Right cardiac atrium (tissue), 5 donors: ENCODE results near the gene C16orf96. TPM values are rescaled to one million over a fixed set of nuclear protein-coding genes. Genes with fewer than 3 reads are reported as not detected.

Experiments
- polyA plus RNA-seq: library from polyadenylated mRNA; stranded (reverse); fragments of 200-250 nt; gene quantifications from one replicate; pipeline ENCODE4 v1.2.3, GENCODE V29; 2013
- total RNA-seq, 4 donors: library from RNA; stranded (reverse); fragmentation: NEBNext Ultra II Directional; extraction: Animal tissue kit (Norgen Biotek cat#: 25700); gene quantifications; one replicate each; pipeline ENCODE4 v1.2.1, GENCODE V29; 2021
- donor health status: healthy with polysubstance abuse.
- donor health status: DM: no; HTN: yes; CAD: no.
- donor health status: DM: no; HTN: no; CAD: no.
- donor health status: DM: no; HTN: yes; CAD: no; lungs with severe emphysema.
- donor health status: DM: yes; HTN: yes; CAD: no.

Gene C16orf96
- total and polyA plus RNA-seq, 5 donors: 0.02 to 0.09 (median 0.08) TPM; not detected in 1

Other genes starting within 250 kb of the C16orf96 start
- gene GLIS2, start 240.3 kb upstream of the C16orf96 start, total RNA-seq: 10 to 100 TPM; 20.0 to 34.6 (median 33.1) TPM
- gene GLIS2, start 240.3 kb upstream of the C16orf96 start, polyA plus RNA-seq: 15.2 TPM
- gene PAM16, start 205.0 kb upstream of the C16orf96 start, total RNA-seq: 10 to 100 TPM; 57.6 to 61.9 (median 59.7) TPM
- gene PAM16, start 205.0 kb upstream of the C16orf96 start, polyA plus RNA-seq: 131 TPM
- gene VASN, start 184.5 kb upstream of the C16orf96 start, total RNA-seq: 10 to 100 TPM; 11.4 to 21.3 (median 13.6) TPM
- gene VASN, start 184.5 kb upstream of the C16orf96 start, polyA plus RNA-seq: 10.7 TPM
- 10 to 100 TPM; 13.4 to 18.1 (median 16.9) TPM for gene CORO7, start 139.7 kb upstream of the C16orf96 start, total RNA-seq
- gene CORO7, start 139.7 kb upstream of the C16orf96 start, polyA plus RNA-seq: 9.0 TPM
- gene DNAJA3, start 130.5 kb upstream of the C16orf96 start, total RNA-seq: 10 to 100 TPM; 40.4 to 54.0 (median 49.8) TPM
- gene DNAJA3, start 130.5 kb upstream of the C16orf96 start, polyA plus RNA-seq: 48.4 TPM
- 10 to 100 TPM; 23.1 to 31.7 (median 27.1) TPM for gene NMRAL1, start 81.7 kb upstream of the C16orf96 start, total RNA-seq
- 26.6 TPM for gene NMRAL1, start 81.7 kb upstream of the C16orf96 start, polyA plus RNA-seq
- gene HMOX2, start 79.9 kb upstream of the C16orf96 start, total RNA-seq: 100 to 1,000 TPM in 1 of 4 donors, 10 to 100 TPM in 3; 89.6 to 104 (median 93.5) TPM
- gene HMOX2, start 79.9 kb upstream of the C16orf96 start, polyA plus RNA-seq: 109 TPM
- gene CDIP1, start 17.6 kb upstream of the C16orf96 start, total RNA-seq: 10 to 100 TPM; 34.2 to 46.8 (median 42.9) TPM
- gene CDIP1, start 17.6 kb upstream of the C16orf96 start, polyA plus RNA-seq: 36.8 TPM
- gene UBALD1, start 58.5 kb downstream of the C16orf96 start, total RNA-seq: 10 to 100 TPM; 22.3 to 28.7 (median 25.7) TPM
- gene UBALD1, start 58.5 kb downstream of the C16orf96 start, polyA plus RNA-seq: 30.1 TPM
- 10 to 100 TPM; 37.0 to 49.9 (median 41.2) TPM for gene MGRN1, start 68.5 kb downstream of the C16orf96 start, total RNA-seq
- 22.0 TPM for gene MGRN1, start 68.5 kb downstream of the C16orf96 start, polyA plus RNA-seq
- 10 to 100 TPM; 30.5 to 55.2 (median 42.5) TPM for gene NUDT16L1, start 137.2 kb downstream of the C16orf96 start, total RNA-seq
- 62.3 TPM for gene NUDT16L1, start 137.2 kb downstream of the C16orf96 start, polyA plus RNA-seq
- gene ANKS3, start 177.9 kb downstream of the C16orf96 start, total RNA-seq: 10 to 100 TPM in 3 of 4 donors, 1 to 10 TPM in 1; 8.9 to 13.5 (median 11.4) TPM
- 11.0 TPM for gene ANKS3, start 177.9 kb downstream of the C16orf96 start, polyA plus RNA-seq
- under 1 TPM in 3 of 4 donors, not detected in 1; 0.28 to 0.49 (median 0.38) TPM for gene DNAAF8, start 178.2 kb downstream of the C16orf96 start, total RNA-seq
- gene DNAAF8, start 178.2 kb downstream of the C16orf96 start, polyA plus RNA-seq: 1.3 TPM
- 10 to 100 TPM in 1 of 4 donors, 1 to 10 TPM in 3; 6.8 to 10.7 (median 8.6) TPM for gene ZNF500, start 210.8 kb downstream of the C16orf96 start, total RNA-seq
- 7.2 TPM for gene ZNF500, start 210.8 kb downstream of the C16orf96 start, polyA plus RNA-seq
- under 1 TPM in 1 of 4 donors, not detected in 3; 0.64 TPM for gene SEPTIN12, start 232.0 kb downstream of the C16orf96 start, total RNA-seq
- not detected for gene SEPTIN12, start 232.0 kb downstream of the C16orf96 start, polyA plus RNA-seq
- not detected for gene SMIM22, start 239.0 kb downstream of the C16orf96 start, total RNA-seq
- gene SMIM22, start 239.0 kb downstream of the C16orf96 start, polyA plus RNA-seq: not detected
- gene ROGDI, start 246.3 kb downstream of the C16orf96 start, total RNA-seq: 10 to 100 TPM; 55.0 to 76.4 (median 65.3) TPM
- 86.3 TPM for gene ROGDI, start 246.3 kb downstream of the C16orf96 start, polyA plus RNA-seq